Osteocyte (in vitro differentiated cells): Measurements from ENCODE around the gene SEMA3D. TPM values are rescaled to one million over a fixed set of nuclear protein-coding genes. Genes with fewer than 3 reads are reported as not detected.
A peak's percentile ranks its signal among the peaks of the same experiment; 100 is the strongest.
"Not testable (repeated sequence)": the region's sequence is repeated elsewhere in the genome, so short reads cannot be mapped to it uniquely, and the experiment has no call there.

Experiments
- DNase-seq: peaks from one replicate; pipeline ENCODE4 v3.0.0; 2021; ENCODE audit warnings: mixed read lengths; ENCODE audit not compliant: unreplicated experiment; ENCODE audit errors: extremely low spot score
- H3K27ac Mint-ChIP-seq: one replicate; pipeline ENCODE4 v1.8.0; 2021; ENCODE audit warnings: mild to moderate bottlenecking, mixed read lengths; ENCODE audit not compliant: unreplicated experiment
- H3K27me3 Mint-ChIP-seq: one replicate; pipeline ENCODE4 v1.8.0; 2021; ENCODE audit warnings: mixed read lengths; ENCODE audit not compliant: unreplicated experiment
- H3K36me3 Mint-ChIP-seq: one replicate; pipeline ENCODE4 v1.8.0; 2021; ENCODE audit warnings: mixed read lengths; ENCODE audit not compliant: unreplicated experiment
- H3K4me1 Mint-ChIP-seq: one replicate; pipeline ENCODE4 v1.8.0; 2021; ENCODE audit warnings: mixed read lengths; ENCODE audit not compliant: unreplicated experiment
- H3K4me3 Mint-ChIP-seq: one replicate; pipeline ENCODE4 v1.8.0; 2021; ENCODE audit warnings: mild to moderate bottlenecking, moderate library complexity, mixed read lengths; ENCODE audit not compliant: unreplicated experiment
- H3K9me3 Mint-ChIP-seq: one replicate; pipeline ENCODE4 v1.8.0; 2021; ENCODE audit warnings: mixed read lengths; ENCODE audit not compliant: unreplicated experiment
- total RNA-seq: library from RNA; stranded (reverse); gene quantifications from 2 replicates; pipeline ENCODE4 v1.2.1, GENCODE V29; 2021
- TF ChIP-seq, protein P1 (sequence below): fragments of 200-600 bp; sonication (generic); IDR thresholded peaks from 2 replicates; pipeline ENCODE4 v1.5.0; 2021; ENCODE audit warnings: antibody characterized with exemption, mild to moderate bottlenecking, moderate library complexity

Gene SEMA3D
- total RNA-seq, 1 donor from 2014 or later, result 18.6 TPM

GRCh38 chr7:84998665-84999064 lies 188.2 kb downstream of the SEMA3D start:
- TF ChIP-seq, protein P1, sequence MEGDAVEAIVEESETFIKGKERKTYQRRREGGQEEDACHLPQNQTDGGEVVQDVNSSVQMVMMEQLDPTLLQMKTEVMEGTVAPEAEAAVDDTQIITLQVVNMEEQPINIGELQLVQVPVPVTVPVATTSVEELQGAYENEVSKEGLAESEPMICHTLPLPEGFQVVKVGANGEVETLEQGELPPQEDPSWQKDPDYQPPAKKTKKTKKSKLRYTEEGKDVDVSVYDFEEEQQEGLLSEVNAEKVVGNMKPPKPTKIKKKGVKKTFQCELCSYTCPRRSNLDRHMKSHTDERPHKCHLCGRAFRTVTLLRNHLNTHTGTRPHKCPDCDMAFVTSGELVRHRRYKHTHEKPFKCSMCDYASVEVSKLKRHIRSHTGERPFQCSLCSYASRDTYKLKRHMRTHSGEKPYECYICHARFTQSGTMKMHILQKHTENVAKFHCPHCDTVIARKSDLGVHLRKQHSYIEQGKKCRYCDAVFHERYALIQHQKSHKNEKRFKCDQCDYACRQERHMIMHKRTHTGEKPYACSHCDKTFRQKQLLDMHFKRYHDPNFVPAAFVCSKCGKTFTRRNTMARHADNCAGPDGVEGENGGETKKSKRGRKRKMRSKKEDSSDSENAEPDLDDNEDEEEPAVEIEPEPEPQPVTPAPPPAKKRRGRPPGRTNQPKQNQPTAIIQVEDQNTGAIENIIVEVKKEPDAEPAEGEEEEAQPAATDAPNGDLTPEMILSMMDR, result no peak
- Mint-ChIP-seq H3K4me1 (peaks cover 52% of the 10 kb centered on the region), H3K27me3 (no peaks in the 10 kb centered on the region), H3K36me3 (no peaks in the 10 kb centered on the region), H3K9me3 (peaks cover 3% of the 10 kb centered on the region), H3K4me3 (no peak overlapping the region), H3K27ac (no peak overlapping the region)
- DNase-seq, result no peak

DNA sequence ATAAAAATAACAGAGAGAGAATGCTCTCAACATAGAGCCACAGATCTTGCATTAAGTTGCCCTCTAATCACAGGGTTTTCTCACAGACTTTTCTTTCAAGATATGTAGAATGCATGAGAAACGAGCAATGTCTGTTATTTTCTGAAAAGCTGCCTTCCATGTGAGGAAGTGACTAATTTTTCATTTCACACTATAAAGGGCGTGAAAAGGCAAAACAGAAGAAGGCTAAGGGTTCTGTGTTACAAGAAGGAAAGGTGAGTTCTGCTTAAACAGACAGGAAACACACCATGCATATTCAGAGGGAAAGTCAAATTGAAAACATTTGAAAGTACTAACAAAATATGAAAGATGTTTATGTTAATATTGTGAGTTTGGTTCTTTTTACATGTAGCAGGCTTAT lies 189.2 kb downstream of the SEMA3D start:
- DNase-seq, result no peak
- TF ChIP-seq, protein P1, result no peak
- Mint-ChIP-seq H3K4me3 (no peak overlapping the region), H3K27me3 (no peaks in the 10 kb centered on the region), H3K27ac (no peak overlapping the region), H3K36me3 (no peaks in the 10 kb centered on the region), H3K4me1 (peaks cover 43% of the 10 kb centered on the region), H3K9me3 (peaks cover 3% of the 10 kb centered on the region)

DNA sequence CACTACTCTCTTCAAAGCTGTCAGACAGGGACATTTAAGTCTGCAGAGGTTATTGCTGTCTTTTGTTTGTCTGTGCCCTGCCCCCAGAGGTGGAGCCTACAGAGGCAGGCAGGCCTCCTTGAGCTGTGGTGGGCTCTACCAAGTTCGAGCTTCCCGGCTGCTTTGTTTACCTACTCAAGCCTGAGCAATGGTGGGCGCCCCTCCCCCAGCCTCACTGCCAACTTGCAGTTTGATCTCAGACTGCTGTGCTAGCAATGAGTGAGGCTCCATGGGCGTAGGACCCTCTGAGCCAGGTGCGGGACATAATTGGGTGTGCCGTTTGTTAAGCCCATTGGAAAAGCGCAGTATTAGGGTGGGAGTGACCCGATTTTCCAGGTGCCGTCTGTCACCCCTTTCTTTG lies 193.9 kb downstream of the SEMA3D start:
- H3K4me1 Mint-ChIP-seq, H3K36me3 Mint-ChIP-seq, H3K27me3 Mint-ChIP-seq: not testable (repeated sequence)

DNA sequence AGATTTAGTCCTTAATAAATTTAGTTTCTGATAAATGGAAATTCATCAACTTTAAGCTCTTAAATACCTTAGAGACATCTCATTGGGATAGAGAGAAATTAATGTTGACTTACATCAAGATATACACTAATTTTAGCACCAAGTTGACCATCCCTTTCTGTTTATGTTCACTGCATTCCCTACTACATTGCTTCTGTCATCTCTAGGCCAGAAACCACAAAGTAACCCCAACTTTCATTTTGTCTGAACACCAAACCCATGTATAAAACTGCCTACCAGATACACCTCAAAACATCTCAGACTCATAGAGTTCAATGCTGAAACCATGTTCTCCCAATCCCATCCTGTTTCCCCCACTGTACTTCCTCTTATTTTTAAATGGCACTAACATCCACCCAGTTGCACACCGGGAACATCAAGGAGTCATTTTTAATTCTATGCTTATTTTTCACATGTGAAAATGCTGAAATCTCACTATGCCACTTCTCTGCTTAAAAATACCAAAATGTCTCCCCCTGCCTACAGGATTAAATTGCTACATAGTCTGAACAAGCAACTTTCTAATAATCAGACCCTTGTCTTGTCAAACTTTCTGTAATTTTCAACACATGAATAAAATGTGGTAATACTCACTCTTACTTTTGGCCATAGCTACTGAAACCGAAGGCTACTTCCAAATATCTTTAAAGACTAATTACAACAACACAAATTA lies 201.6 kb downstream of the SEMA3D start:
- Mint-ChIP-seq H3K27me3 (no peaks in the 10 kb centered on the region), H3K36me3 (no peaks in the 10 kb centered on the region), H3K27ac (no peak overlapping the region), H3K4me1 (peaks cover 22% of the 10 kb centered on the region), H3K9me3 (no peaks in the 10 kb centered on the region), H3K4me3 (no peak overlapping the region)
- no peak for DNase-seq
- TF ChIP-seq, protein P1, result no peak

More for the DNA sequence above, 193.9 kb downstream of the SEMA3D start:
- not testable (repeated sequence) for DNase-seq, H3K9me3 Mint-ChIP-seq, H3K4me3 Mint-ChIP-seq, H3K27ac Mint-ChIP-seq

DNA sequence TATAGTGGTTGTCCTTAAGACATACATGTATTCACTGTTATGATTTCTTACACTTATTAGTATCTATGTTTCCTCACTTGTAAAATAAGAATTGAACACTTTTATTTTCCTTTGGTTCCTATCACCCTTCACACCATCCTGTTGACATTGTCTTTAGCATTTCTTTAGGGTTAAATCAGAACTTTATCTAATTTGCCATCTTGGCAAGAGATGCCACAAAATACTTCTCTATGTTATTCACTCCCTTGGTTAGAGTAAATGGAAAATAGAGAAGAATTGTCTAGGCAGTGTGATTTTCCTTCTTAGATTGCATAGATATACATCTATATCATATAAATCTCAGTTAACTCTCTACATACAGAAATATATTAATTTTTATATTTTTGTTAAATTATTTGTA lies 204.7 kb downstream of the SEMA3D start:
- no peaks in the 10 kb centered on the region for H3K36me3 Mint-ChIP-seq
- H3K9me3 Mint-ChIP-seq, result no peaks in the 10 kb centered on the region
- H3K27ac Mint-ChIP-seq, result peak overlapping the region; percentile 89
- H3K4me3 Mint-ChIP-seq, result no peak overlapping the region
- no peak for DNase-seq
- no peaks in the 10 kb centered on the region for H3K27me3 Mint-ChIP-seq
- H3K4me1 Mint-ChIP-seq, result peaks cover 22% of the 10 kb centered on the region
- TF ChIP-seq, protein P1, result no peak
